Measurements from ENCODE around the gene TRMO.
A peak's percentile ranks its signal among the peaks of the same experiment; 100 is the strongest.
"Not testable (repeated sequence)": the region's sequence is repeated elsewhere in the genome, so short reads cannot be mapped to it uniquely, and the experiment has no call there.

TRMO gene

GRCh38 chr9:97921959-97922724, at the start of gene TRMO:
TRMO (minus strand) TSS chr9:97922500; CDS start chr9:97922493, 7 bp downstream.
- peak; percentile 84 for DNase-seq

- DNase-seq = no peak
These were observed 47.9 kb upstream of the TRMO start for GRCh38 chr9:97970165-97970564.

- no peak for DNase-seq
These were observed 46.7 kb upstream of the TRMO start for GRCh38 chr9:97969014-97969413.

- no peak for DNase-seq
These were observed 44.2 kb upstream of the TRMO start for GRCh38 chr9:97966493-97966892.

GRCh38 chr9:97964901-97965300, 42.6 kb upstream of the TRMO start:
- DNase-seq = no peak

- DNase-seq = no peak
These were observed 40.9 kb upstream of the TRMO start for GRCh38 chr9:97963232-97963631.

- no peak for DNase-seq
These were observed 40.3 kb upstream of the TRMO start for GRCh38 chr9:97962575-97962974.

- no peak for DNase-seq
These were observed 39.8 kb upstream of the TRMO start for GRCh38 chr9:97962136-97962535.

GRCh38 chr9:97961361-97961760, 39.1 kb upstream of the TRMO start:
- DNase-seq = no peak

GRCh38 chr9:97960678-97961328, 38.5 kb upstream of the TRMO start:
- not testable (repeated sequence) for DNase-seq

GRCh38 chr9:97959585-97959984, 37.3 kb upstream of the TRMO start:
- no peak for DNase-seq

- no peak for DNase-seq
These were observed 36.7 kb upstream of the TRMO start for GRCh38 chr9:97958812-97959511.

GRCh38 chr9:97956331-97956730, 34.0 kb upstream of the TRMO start:
- no peak for DNase-seq

GRCh38 chr9:97954550-97954989, 32.3 kb upstream of the TRMO start:
- no peak for DNase-seq

GRCh38 chr9:97950873-97951272, 28.6 kb upstream of the TRMO start:
- DNase-seq = not testable (repeated sequence)

- DNase-seq = not testable (repeated sequence)
These were observed 24.8 kb upstream of the TRMO start for GRCh38 chr9:97947094-97947493.

- DNase-seq = not testable (repeated sequence)
These were observed 23.2 kb upstream of the TRMO start for GRCh38 chr9:97945470-97945869.

- DNase-seq = no peak
These were observed 22.3 kb upstream of the TRMO start for GRCh38 chr9:97944612-97945011.

- no peak for DNase-seq
These were observed 21.1 kb upstream of the TRMO start for GRCh38 chr9:97943308-97943855.

GRCh38 chr9:97941323-97941722, 19.0 kb upstream of the TRMO start:
- no peak for DNase-seq

- no peak for DNase-seq
These were observed 18.4 kb upstream of the TRMO start for GRCh38 chr9:97940741-97941140.

GRCh38 chr9:97940233-97940632, 17.9 kb upstream of the TRMO start:
- no peak for DNase-seq

- no peak for DNase-seq
These were observed 15.9 kb upstream of the TRMO start, which contains the start of gene HEMGN for GRCh38 chr9:97938081-97938644. HEMGN (minus strand) TSS chr9:97938172; CDS start chr9:97938136, 36 bp downstream.

All from DMS79 (cell line).